HL-60/S4 (cell line): ENCODE data around the gene DOHH.
"Not testable (repeated sequence)": the region's sequence is repeated elsewhere in the genome, so short reads cannot be mapped to it uniquely, and the experiment has no call there.

Experiments
- in situ Hi-C: fragments of 300-500 bp; cut with MboI; formaldehyde crosslinking; loops from 2 replicates; pipeline ENCODE4 v1.14.3; 2022; ENCODE audit warnings: low sequenced_read_pairs

The DOHH gene

DNA sequence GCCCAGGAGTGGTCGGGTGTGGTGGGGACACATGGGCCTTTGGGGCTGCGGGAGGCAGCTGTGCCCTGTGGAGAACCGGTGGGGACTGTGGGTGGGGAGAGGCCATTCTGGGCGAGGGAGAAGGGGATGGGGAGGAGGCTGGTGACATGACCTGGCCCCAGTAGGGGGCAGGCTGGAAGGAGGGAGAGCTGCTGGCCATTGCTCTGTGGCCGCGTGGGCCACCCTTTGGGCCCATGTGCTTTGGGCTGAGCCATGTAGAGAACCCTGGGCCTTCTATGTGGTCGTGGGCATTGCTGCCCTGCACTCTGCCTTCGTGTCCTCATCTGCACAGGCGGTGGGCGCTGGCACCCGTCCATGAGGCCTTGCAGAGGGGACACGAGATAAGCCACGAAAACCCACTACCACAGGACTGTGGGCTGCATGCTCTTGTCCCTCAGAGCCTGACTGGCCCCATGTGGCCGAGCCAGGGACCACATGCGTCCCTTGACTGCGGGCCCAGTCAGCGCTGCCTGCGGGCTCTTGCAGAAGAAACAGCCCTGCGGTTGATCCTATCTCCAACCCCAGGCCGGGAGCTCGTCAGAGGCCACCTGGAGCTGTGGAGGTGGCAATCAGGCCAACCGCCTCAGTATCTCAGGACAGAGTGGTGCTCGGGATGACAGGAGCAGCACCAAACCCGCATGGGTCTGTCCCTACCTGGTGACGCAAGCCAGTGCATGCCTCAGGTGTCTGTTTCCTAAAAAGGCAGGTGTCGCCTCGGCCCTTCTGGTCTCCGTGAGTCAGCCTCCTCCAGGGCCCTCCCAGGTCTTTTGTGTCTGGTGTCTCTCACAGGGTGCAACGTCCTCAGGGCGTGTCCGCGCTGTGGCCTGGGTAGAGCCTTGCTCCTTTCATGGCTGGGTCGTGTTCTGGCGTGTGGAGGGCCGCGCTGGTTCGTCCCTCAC, 20.0 kb upstream of the DOHH start:
- in situ Hi-C loops, result no loop called here

DNA sequence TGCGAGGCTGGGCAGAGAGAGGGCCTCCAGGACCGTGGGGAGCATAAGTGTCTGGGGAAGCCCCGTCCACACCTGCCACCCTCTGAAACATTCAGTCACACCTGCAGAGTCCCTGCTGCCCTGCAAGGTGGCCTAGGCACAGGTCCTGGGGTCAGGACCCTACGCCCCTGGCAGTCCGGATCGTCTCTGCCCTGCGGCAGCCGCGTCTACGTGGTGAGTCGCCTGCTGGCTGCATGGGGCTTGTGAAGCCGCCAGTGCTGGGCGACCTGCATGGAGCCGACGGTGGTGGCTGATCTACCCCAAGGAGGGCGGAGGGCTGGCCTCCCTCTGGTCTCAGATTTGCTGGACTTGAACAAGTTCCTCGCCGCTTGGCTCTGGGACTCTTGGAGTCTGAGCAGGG, 18.7 kb upstream of the DOHH start:
- in situ Hi-C loops, result no loop called here

- in situ Hi-C loops, result no loop called here
Measured at GRCh38 chr19:3518659-3519058, 18.2 kb upstream of the DOHH start.

- in situ Hi-C loops, result no loop called here
Measured at GRCh38 chr19:3518255-3518654, 17.8 kb upstream of the DOHH start.

DNA sequence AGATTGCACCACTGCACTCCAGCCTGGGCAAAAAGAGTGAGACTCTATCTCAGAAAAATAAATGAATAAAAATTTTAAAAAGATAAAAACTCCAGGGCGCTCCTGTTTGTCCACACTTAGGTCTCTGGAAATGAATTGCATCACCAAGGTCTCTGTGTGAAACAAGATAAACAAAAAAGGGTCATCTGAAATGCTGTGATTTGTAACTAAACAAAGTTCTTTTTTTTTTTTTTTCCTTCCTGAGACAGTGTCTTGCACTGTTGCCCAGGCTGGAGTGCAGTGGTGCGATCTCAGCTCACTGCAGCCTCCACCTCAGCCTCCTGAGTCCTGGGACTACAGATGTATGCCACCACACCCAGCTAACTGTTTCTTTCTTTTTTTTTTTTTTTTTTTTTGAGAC, 17.2 kb upstream of the DOHH start:
- in situ Hi-C loops, result no loop called here

- in situ Hi-C loops, result no loop called here
Measured at GRCh38 chr19:3516675-3517207, 16.3 kb upstream of the DOHH start.

GRCh38 chr19:3515891-3516422, 15.5 kb upstream of the DOHH start:
- in situ Hi-C loops, result no loop called here

- in situ Hi-C loops, result no loop called here
Measured at GRCh38 chr19:3514930-3515329, 14.5 kb upstream of the DOHH start.

- in situ Hi-C loops, result no loop called here
Measured at GRCh38 chr19:3513229-3514140, 13.0 kb upstream of the DOHH start.

DNA sequence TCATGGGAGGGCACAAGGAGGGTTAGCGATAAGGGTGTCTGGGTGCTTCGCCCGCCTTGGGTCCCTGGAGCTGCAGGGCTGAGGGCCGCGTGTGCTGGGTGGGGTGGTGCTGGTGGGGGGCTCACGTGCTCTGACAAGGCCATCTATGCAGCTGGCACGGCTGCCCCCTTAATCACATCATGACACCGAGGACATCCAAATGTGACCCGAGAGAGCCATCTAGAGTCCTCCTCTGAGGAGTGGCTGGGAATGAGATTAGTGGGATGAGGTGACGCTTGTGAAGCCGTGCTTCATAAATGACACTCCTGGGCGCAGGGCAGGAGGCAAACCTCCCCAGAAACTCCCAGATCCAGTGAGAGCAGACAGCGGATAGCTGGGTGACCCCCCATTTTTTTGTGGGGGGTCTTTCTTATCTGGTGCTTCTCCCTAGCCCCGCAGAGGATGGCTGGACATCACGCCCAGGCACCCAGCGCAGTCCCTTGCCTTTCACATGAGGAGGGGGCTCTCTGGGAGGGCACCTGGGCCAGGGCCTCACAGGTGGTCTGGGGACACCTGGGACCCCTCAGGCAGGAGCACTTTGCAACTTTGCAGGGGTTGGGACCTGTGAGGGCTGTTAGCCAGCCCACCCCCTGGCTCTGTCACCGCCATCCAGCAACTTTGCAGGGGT, 12.2 kb upstream of the DOHH start:
- in situ Hi-C loops, result no loop called here

DNA sequence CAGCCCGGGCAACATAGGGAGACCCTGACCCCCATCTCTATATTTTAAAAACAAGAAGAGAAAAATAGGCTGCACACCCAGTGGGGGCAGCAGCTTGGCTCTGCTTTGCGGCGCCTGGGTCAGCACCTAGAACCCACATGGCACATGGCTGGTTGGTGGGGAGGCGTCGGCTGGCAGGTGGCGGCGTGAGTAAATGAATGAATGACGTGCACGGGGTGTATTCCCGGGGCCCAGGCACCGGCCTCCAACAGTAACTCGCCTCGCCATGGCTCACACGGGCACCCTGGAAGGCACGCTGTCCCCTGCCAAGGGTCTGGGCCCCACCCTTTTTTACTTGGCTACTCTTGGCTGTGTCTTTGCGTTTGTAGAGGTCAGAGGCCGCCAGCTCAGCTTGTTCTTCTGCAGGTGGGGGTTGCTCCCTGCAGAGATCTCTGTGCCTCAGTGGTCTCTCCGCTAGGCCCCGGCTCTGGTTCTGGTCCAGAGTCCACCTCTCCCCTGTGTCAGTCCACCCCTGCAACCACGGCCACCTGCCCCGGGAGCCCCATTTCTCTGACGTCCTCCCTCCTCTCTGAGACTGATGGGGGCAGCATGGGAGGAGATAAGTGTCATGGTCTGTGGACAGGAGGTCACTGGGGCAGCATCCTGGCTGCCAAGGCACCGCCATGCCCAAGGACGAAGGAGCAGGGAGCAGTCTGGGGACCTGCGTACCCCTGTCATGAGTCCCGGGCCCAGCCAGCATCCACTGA, 11.2 kb upstream of the DOHH start:
- in situ Hi-C loops, result no loop called here

- in situ Hi-C loops, result no loop called here
Measured at GRCh38 chr19:3510727-3511126, 10.3 kb upstream of the DOHH start.

GRCh38 chr19:3509566-3509989, 9.1 kb upstream of the DOHH start:
- in situ Hi-C loops, result no loop called here

DNA sequence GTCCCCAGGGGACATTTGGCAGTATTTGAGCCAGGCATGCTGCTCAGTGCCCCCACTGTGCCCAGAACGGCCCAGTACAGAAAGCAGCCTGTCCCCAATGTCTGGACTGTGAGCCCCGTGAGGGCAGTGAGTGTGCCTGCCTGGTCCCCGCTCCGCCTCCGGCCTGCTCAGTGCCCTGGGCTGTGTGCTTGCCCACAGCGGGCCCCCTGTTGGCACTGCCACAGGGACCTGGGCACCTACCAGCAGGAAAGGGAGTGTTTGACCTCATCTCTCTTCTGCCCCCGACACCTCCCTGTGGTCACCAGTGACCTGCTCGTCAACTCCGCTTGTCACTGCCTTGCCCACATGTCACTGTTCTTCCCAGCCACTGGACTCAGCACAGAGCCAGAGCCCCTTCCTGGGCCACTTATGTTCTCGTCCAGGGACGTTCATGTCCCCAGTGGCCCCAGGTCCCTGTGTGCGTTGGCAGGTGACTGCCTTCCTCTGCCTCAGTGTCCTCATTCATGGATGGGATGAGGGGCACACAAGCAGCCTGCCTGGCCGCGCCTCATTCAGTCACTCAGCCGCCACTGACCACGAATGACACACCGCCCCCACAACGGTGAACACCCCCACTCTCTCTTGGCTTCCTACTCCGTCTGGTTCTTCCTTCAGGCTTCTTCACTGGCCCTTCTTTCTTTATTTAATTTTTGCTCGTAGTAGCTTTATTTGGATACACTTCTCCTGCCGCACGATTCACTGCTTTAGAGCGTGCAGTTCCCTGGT, 8.5 kb upstream of the DOHH start:
- in situ Hi-C loops, result no loop called here

DNA sequence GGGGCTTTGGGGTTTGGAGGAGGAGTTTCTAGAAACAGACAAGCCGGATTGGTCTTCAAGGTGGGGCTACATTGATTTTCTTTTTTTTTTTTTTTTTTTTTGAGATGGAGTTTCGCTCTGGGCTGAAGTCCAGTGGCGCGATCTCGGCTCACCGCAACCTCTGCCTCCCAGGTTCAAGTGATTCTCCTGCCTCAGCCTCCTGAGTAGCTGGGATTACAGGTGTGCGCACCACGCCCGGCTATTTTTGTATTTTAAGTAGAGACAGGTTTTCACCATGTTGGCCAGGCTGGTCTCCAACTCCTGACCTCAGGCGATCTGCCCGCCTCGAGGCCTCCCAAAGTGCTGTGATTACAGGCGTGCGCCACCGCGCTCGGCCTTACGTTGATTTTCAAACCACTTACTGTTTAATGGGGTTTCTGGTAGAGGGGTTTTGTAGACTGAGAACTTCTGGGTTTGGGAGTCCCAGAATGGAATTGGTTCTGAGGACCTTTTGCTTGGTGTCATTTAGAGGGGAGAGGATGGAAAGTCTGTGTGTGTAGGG, 7.7 kb upstream of the DOHH start:
- in situ Hi-C loops, result not testable (repeated sequence)

DNA sequence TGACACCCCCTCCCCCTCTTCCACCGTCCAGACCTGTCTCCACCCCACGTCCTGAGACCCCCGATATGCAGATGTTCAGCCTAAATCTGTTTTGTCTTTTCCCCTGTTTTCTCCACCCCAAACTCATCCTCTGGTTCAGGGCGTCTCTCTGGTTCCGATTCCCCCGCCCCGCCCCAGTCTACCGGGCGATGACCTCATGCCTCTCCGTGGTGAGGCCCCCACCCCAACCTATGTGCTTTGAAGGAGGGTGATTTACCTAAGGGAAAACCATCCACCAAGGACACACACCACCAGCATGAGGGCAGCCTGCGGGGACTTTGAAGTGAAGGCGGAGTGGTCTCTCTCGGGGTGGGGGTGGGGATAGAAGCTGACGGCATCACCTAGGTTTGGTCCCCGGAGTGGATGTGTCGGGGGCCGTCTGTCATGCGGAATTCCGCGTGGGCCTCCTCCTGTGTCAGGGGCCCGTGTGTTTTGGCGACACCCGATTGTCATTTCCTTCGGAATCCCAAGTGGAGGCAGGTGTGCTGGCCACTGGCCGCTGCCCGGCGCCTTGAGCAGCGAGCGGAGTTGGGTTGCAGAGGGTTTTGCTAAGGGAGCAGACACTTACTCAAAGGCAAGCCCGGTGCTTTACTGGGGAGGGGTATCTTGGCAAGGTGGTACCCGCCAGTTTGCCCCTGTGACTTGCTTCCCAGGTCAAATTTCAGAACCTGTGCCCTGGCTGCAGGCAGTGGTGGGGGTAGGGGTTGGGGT, 7.1 kb upstream of the DOHH start:
- in situ Hi-C loops, result no loop called here

- in situ Hi-C loops, result no loop called here
Measured at GRCh38 chr19:3506384-3507340, 6.2 kb upstream of the DOHH start.
